ENCODE results near the gene C16orf54. TPM values are rescaled to one million over a fixed set of nuclear protein-coding genes. Genes with fewer than 3 reads are reported as not detected.
"Not testable (repeated sequence)": the region's sequence is repeated elsewhere in the genome, so short reads cannot be mapped to it uniquely, and the experiment has no call there.

The C16orf54 gene
- total RNA-seq, 1 donor from 2014 or later = not detected

- peak overlapping the region; percentile 97 for H3K4me3 ChIP-seq (ENCODE audit: low read depth, low read length)
- no peak for DNase-seq (ENCODE audit: low read depth)
- no peak for TF ChIP-seq CTCF (conservative IDR thresholded peaks at IDR 0.05; ENCODE audit: low read depth, low read length)
These were observed 44.0 kb upstream of the C16orf54 start for GRCh38 chr16:29789775-29790182.

GRCh38 chr16:29787155-29787554 lies 41.4 kb upstream of the C16orf54 start:
- H3K4me3 ChIP-seq (ENCODE audit: low read depth, low read length); DNase-seq (ENCODE audit: low read depth): not testable (repeated sequence)

- peak; percentile 78 for TF ChIP-seq CTCF (conservative IDR thresholded peaks at IDR 0.05; ENCODE audit: low read depth, low read length)
These were observed 39.2 kb upstream of the C16orf54 start for GRCh38 chr16:29784901-29785500.

GRCh38 chr16:29784157-29784556 lies 38.4 kb upstream of the C16orf54 start:
- H3K4me3 ChIP-seq (ENCODE audit: low read depth, low read length) = no peak overlapping the region
- no peak for TF ChIP-seq CTCF (conservative IDR thresholded peaks at IDR 0.05; ENCODE audit: low read depth, low read length)
- DNase-seq (ENCODE audit: low read depth) = no peak

More at GRCh38 chr16:29784901-29785500, 39.2 kb upstream of the C16orf54 start:
- no peak for DNase-seq (ENCODE audit: low read depth)
- H3K4me3 ChIP-seq (ENCODE audit: low read depth, low read length) = peak overlapping the region; percentile 38

- not testable (repeated sequence) for DNase-seq (ENCODE audit: low read depth); H3K4me3 ChIP-seq (ENCODE audit: low read depth, low read length)
These were observed 37.5 kb upstream of the C16orf54 start for GRCh38 chr16:29783094-29783953.

- no peak overlapping the region for H3K4me3 ChIP-seq (ENCODE audit: low read depth, low read length)
- no peak for DNase-seq (ENCODE audit: low read depth)
- no peak for TF ChIP-seq CTCF (conservative IDR thresholded peaks at IDR 0.05; ENCODE audit: low read depth, low read length)
These were observed 33.7 kb upstream of the C16orf54 start for GRCh38 chr16:29779474-29779873.

GRCh38 chr16:29777576-29778350 lies 32.0 kb upstream of the C16orf54 start, which contains the start of gene ZG16:
Gene ZG16 (plus strand): TSS chr16:29778256. CDS start chr16:29779267, 1,011 bp downstream.
- H3K4me3 ChIP-seq (ENCODE audit: low read depth, low read length) = no peak within 1 kb of the TSS
- DNase-seq (ENCODE audit: low read depth) = no peak
- no peak for TF ChIP-seq CTCF (conservative IDR thresholded peaks at IDR 0.05; ENCODE audit: low read depth, low read length)
